ENCODE results near the gene LCP2.
A peak's percentile ranks its signal among the peaks of the same experiment; 100 is the strongest.

DNA sequence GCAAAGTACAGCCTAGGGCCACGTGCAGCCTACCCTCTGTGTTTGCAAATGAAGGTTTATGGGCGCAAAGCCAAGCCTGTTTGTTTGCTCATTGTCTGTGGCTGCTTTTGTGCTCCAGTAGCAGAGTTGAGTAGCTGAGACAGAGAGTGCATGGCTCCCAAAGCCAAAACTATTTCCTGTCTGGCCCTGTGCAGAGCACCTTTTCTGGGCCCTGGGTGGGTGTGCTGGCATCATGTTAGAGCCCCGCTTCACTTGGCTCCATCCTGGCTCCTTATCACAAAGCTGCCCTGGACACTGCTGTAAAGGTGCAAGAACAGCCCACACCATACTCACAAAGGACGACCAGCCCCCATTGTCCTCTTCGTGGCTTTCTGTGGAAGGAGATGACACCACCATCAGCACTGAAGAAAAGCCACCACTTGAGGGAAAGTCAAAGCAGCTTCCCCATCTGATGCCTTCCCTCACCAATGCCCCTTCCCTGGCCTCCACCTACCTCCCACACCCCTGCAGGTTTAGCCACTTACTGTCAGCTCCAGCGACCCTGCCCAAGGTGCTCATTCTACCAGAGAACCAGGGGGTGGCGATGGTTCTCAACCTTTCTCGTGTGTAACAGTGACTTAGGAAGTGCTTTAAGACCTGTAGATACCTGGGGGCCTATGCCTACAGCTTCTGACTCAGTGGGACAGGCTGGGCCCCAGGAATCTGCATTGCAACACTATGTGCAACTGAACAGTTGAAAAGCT is 23.4 kb downstream of the LCP2 start:
- TF ChIP-seq, protein P1, sequence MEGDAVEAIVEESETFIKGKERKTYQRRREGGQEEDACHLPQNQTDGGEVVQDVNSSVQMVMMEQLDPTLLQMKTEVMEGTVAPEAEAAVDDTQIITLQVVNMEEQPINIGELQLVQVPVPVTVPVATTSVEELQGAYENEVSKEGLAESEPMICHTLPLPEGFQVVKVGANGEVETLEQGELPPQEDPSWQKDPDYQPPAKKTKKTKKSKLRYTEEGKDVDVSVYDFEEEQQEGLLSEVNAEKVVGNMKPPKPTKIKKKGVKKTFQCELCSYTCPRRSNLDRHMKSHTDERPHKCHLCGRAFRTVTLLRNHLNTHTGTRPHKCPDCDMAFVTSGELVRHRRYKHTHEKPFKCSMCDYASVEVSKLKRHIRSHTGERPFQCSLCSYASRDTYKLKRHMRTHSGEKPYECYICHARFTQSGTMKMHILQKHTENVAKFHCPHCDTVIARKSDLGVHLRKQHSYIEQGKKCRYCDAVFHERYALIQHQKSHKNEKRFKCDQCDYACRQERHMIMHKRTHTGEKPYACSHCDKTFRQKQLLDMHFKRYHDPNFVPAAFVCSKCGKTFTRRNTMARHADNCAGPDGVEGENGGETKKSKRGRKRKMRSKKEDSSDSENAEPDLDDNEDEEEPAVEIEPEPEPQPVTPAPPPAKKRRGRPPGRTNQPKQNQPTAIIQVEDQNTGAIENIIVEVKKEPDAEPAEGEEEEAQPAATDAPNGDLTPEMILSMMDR (IDR thresholded peaks at IDR 0.05; ENCODE audit: low read depth, low read length): peak; percentile 65
- no peak for TF ChIP-seq EZH2phosphoT487 (IDR thresholded peaks at IDR 0.05; ENCODE audit: low read depth)
